Calu3 (cell line): ENCODE measurements around the gene ITPR1. TPM values are rescaled to one million over a fixed set of nuclear protein-coding genes. Genes with fewer than 3 reads are reported as not detected.

Experiments
- BruUV-seq: library from RNA; stranded (reverse); fragments of 400-500 nt; replicated peaks from 2 replicates; lab custom pipeline; 2021; lab: Mats Ljungman, UMichigan
- CTCF ChIA-PET: fragments of 300-600 bp; sonication (Branson Sonifier 250); formaldehyde crosslinking; loops from one replicate; lab custom pipeline; 2022; ENCODE audit warnings: antibody characterized with exemption; lab: Charles Lee
- DNase-seq: peaks from one replicate; pipeline ENCODE4 v3.0.0; 2022
- H3K27ac Mint-ChIP-seq: one replicate; pipeline ENCODE4 v1.8.0; 2022; ENCODE audit warnings: mixed read lengths; ENCODE audit not compliant: unreplicated experiment
- H3K27me3 Mint-ChIP-seq: one replicate; pipeline ENCODE4 v1.8.0; 2022; ENCODE audit warnings: mixed read lengths; ENCODE audit not compliant: unreplicated experiment
- H3K36me3 Mint-ChIP-seq: one replicate; pipeline ENCODE4 v1.8.0; 2022; ENCODE audit warnings: mild to moderate bottlenecking, moderate library complexity, mixed read lengths; ENCODE audit not compliant: insufficient read depth, unreplicated experiment
- H3K4me1 Mint-ChIP-seq: one replicate; pipeline ENCODE4 v1.8.0; 2022; ENCODE audit warnings: mild to moderate bottlenecking, low read depth, mixed read lengths; ENCODE audit not compliant: unreplicated experiment
- H3K4me3 Mint-ChIP-seq: one replicate; pipeline ENCODE4 v1.8.0; 2022; ENCODE audit warnings: mild to moderate bottlenecking, low read depth, moderate library complexity, mixed read lengths; ENCODE audit not compliant: unreplicated experiment
- H3K9me3 Mint-ChIP-seq: one replicate; pipeline ENCODE4 v1.8.0; 2022; ENCODE audit warnings: low read depth, mixed read lengths; ENCODE audit not compliant: unreplicated experiment
- intact Hi-C: fragments of 100-400 bp; cut with micrococcal nuclease; formaldehyde crosslinking; loops from one replicate; pipeline ENCODE4 v1.10.0; 2022; ENCODE audit not compliant: unreplicated experiment
- total RNA-seq: library from RNA; stranded (reverse); gene quantifications from 2 replicates; pipeline ENCODE4 v1.2.3, GENCODE V29; 2022
- TF ChIP-seq, protein P1 (sequence below): fragments of 200-600 bp; IDR thresholded peaks from one replicate; pipeline ENCODE4 v1.8.0; 2022; ENCODE audit warnings: antibody characterized with exemption; ENCODE audit not compliant: unreplicated experiment

Gene ITPR1
- total RNA-seq, 1 experiment from 2014 or later: 4.2 TPM

DNA sequence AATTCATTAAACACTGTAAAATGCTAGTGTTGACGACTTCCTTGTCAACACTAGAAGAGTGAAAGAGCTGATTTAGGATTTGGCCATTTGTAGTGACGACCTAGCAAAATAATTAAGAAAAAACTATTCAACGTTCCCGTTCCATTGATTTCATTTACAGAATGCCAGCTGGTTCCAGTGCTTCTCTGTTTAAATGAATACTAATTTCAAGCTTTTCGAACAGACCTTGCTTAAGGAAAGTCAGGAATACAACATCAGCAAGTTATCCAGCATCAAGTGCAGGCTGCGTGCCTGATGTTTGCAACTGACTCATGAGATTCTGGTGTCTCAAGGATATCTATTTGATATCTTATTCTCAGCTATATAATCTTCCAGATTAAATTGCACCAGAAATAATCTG, 387.7 kb downstream of the ITPR1 start:
- no peak overlapping the region for H3K4me3 Mint-ChIP-seq
- TF ChIP-seq, protein P1, sequence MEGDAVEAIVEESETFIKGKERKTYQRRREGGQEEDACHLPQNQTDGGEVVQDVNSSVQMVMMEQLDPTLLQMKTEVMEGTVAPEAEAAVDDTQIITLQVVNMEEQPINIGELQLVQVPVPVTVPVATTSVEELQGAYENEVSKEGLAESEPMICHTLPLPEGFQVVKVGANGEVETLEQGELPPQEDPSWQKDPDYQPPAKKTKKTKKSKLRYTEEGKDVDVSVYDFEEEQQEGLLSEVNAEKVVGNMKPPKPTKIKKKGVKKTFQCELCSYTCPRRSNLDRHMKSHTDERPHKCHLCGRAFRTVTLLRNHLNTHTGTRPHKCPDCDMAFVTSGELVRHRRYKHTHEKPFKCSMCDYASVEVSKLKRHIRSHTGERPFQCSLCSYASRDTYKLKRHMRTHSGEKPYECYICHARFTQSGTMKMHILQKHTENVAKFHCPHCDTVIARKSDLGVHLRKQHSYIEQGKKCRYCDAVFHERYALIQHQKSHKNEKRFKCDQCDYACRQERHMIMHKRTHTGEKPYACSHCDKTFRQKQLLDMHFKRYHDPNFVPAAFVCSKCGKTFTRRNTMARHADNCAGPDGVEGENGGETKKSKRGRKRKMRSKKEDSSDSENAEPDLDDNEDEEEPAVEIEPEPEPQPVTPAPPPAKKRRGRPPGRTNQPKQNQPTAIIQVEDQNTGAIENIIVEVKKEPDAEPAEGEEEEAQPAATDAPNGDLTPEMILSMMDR: no peak
- H3K27ac Mint-ChIP-seq: no peak overlapping the region
- no peaks in the 10 kb centered on the region for H3K9me3 Mint-ChIP-seq
- CTCF ChIA-PET: no interaction called here
- DNase-seq: no peak
- intact Hi-C loops: no loop called here
- no peaks in the 10 kb centered on the region for H3K36me3 Mint-ChIP-seq
- H3K4me1 Mint-ChIP-seq: no peaks in the 10 kb centered on the region
- no TSS peak for BruUV-seq
- no peaks in the 10 kb centered on the region for H3K27me3 Mint-ChIP-seq

DNA sequence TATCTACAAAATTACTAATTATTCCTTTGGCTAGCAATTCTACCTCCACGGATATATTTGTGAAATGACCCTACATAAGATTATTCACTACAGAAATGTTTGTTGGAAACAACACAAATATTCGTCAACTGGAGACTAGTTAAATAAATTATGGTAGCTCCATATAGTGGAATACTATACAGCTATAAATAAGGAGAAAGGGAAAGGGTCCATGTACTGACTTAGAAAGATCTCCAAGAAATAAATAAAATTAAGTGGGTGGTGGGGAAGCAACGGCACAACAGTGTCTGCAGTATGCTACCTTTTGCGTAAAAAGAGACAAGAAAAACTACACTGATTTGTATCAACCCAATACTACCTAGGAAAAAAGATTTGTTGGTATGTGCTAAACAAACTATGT, 389.4 kb downstream of the ITPR1 start:
- Mint-ChIP-seq H3K27ac (no peak overlapping the region), H3K27me3 (no peaks in the 10 kb centered on the region), H3K4me1 (no peaks in the 10 kb centered on the region), H3K9me3 (no peaks in the 10 kb centered on the region), H3K4me3 (no peak overlapping the region), H3K36me3 (no peaks in the 10 kb centered on the region)
- no TSS peak for BruUV-seq
- intact Hi-C loops: no loop called here
- TF ChIP-seq, protein P1: no peak
- CTCF ChIA-PET: no interaction called here
- DNase-seq: no peak

GRCh38 chr3:4883011-4883410, 389.9 kb downstream of the ITPR1 start:
- Mint-ChIP-seq H3K27me3 (no peaks in the 10 kb centered on the region), H3K4me3 (no peak overlapping the region), H3K4me1 (no peaks in the 10 kb centered on the region), H3K27ac (no peak overlapping the region), H3K9me3 (no peaks in the 10 kb centered on the region), H3K36me3 (no peaks in the 10 kb centered on the region)
- intact Hi-C loops: no loop called here
- no TSS peak for BruUV-seq
- DNase-seq: no peak
- TF ChIP-seq, protein P1: no peak
- CTCF ChIA-PET: no interaction called here

GRCh38 chr3:4884888-4885287, 391.7 kb downstream of the ITPR1 start:
- no TSS peak for BruUV-seq
- TF ChIP-seq, protein P1: no peak

More at GRCh38 chr3:4884888-4885287, 391.7 kb downstream of the ITPR1 start:
- no peak overlapping the region for H3K27ac Mint-ChIP-seq
- intact Hi-C loops: no loop called here
- no peaks in the 10 kb centered on the region for H3K27me3 Mint-ChIP-seq
- H3K4me3 Mint-ChIP-seq: no peak overlapping the region
- H3K36me3 Mint-ChIP-seq: no peaks in the 10 kb centered on the region
- H3K4me1 Mint-ChIP-seq: no peaks in the 10 kb centered on the region
- H3K9me3 Mint-ChIP-seq: no peaks in the 10 kb centered on the region
- CTCF ChIA-PET: no interaction called here
- no peak for DNase-seq
